COR-L47 (cell line): ENCODE results near the gene LCOR.

Experiments
- DNase-seq: peaks from one replicate; lab custom pipeline; 2025; lab: John Stamatoyannopoulos, UW

LCOR gene

GRCh38 chr10:96890172-96890513 lies 58.0 kb downstream of the LCOR start:
- DNase-seq = no peak

DNA sequence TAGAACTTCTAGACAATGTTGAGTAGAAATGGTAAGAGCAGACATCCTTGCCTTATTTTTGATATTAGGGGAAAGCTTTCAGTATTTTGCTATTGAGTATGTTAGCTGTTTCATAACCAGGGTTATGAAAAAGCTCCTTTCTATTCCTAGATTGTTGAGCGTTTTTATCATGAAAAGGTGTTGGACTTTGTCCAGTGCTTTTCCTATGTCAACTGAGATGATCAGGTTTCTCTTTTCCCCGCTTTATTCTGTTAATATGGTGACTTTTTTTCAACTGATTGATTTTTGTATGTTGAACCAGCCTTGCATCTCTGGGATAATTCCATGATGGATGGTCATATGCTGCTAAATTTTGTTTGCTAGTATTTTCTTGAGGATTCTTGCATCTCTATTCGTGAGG lies 58.5 kb downstream of the LCOR start:
- DNase-seq = no peak

DNA sequence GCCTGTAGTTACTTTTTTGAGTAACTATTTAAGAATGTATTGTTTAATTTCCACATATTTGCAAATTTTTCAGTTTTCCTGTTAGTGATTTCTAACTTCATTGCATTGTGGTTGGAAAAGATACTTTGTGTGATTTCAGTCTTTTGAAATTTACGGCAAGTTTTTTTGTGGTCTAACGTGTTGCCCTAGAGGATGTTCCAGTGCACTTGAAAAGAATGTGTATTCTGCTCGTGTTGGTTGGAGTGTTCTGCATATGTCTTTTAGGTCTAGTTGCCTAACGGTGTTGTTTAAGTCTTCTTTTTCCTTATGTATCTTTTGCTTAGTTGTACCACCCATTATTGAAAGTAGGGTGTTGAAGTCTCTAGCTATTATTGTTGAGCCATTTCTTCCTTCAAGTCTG lies 59.7 kb downstream of the LCOR start:
- no peak for DNase-seq

GRCh38 chr10:96895662-96896424 lies 63.7 kb downstream of the LCOR start:
- no peak for DNase-seq

DNA sequence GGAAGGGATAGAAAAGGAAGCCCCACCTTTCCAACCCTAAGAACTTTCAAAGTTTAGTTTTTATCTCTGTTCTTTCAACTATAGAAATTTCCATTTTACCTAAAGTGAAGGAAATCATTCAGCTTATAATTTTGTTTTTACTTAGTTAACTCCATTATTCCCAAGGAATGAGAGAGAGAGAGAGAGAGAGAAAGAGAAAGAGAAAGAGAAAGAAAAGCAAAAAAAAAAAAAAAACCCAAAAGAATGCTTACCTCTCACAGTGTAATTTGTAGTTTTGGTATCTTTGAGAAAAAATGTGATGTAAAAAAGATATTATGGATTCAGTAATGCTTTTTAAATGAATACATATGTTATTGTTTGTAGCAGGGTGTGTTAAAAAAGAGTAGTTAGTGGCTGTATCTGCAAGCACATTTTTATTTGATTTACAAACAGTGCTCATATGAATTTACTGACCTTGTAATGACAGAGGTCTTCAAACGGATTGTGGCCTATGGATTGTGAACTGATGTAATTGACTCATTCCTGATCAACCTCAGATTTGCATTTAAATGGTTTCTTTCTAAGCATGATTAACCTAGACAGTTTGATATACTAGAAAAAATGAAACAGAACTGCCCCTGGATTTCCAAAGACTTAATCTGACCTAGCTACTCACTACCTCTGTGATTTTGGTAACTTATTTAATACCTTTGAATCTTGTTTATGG lies 64.9 kb downstream of the LCOR start:
- DNase-seq = no peak

- no peak for DNase-seq
Measured at GRCh38 chr10:96902117-96902516, 70.0 kb downstream of the LCOR start.

GRCh38 chr10:96902731-96903358 lies 70.7 kb downstream of the LCOR start:
- no peak for DNase-seq

- DNase-seq = no peak
Measured at GRCh38 chr10:96904648-96905047, 72.5 kb downstream of the LCOR start.

DNA sequence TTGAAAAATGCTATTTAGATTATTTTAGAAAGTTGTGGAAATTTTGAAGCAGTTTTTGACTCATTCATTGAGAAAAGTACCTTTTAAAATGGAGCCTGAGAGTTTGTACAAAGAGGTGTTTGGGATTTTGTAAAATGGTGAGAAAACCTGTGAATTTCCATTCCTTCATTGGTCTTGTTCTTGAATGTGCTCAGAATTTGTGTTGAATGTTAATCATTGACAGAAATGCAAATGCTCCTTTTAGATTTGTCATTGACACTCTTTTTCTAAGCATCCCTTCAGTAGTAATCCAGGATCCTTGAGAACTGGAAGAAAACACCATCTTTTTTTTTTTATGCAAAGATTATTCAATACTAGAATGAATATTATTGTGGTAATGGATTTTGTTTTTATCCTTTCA lies 74.8 kb downstream of the LCOR start:
- DNase-seq = no peak

DNA sequence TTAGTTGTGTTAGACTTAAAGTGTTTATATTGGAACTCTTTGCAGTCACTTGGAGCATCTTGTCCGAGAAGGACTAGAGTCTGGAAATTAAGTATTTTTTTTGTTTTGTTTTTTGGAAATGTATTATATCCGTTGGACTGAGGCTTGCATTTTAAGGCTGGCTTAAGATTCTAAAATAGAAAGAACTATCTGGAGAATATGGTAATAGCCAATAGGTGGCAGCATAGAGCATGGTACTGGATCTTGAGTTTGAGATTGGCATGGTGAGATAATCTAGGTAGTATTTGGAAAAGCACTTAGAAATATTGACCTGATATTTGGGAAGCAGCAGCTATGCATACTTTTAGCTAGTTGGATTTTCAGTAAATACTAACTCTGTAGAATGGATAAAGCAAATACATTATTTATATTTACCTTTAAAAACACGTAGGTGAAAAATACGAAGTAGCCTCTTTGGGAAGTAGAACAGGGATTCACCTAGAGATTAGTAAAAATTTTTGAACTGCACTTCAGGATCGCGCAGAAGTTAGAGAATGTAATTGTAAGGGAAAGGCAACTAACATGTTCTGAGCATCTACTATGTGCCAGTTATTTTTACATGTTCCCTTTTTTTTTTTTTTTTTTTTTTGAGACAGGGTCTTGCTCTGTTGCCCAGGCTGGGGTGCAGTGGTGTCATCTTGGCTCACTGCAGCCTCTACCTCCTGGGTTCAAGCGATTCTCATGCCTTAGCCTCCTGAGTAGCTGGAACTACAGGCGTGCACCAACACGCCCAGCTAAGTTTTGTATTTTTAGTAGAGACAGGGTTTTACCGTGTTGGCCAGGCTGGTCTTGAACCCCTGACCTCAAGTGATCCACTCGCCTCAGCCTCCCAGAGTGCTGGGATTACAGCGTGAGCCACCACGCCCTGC lies 78.6 kb downstream of the LCOR start:
- no peak for DNase-seq

- DNase-seq = no peak
Measured at GRCh38 chr10:96912405-96912804, 80.3 kb downstream of the LCOR start.

GRCh38 chr10:96913906-96914305 lies 81.8 kb downstream of the LCOR start:
- DNase-seq = no peak

DNA sequence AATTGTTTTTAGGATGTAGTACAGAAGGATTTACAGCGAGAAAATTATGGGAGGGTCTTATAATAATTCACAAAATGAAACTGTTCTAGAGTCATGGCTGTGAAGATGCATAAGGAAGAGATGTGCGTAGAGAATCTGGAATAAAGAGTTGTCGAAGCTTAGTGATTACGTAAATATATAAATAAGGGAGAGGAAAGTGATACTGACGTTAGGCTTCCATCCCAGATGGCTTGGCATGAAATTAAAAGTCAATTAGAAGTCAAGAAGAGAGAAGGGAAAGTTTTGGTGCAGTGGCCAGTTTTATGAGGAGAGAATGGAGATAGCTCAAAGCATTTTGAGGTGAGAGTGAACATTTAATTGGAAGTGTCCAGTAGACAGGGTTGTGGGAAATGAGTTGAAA lies 85.5 kb downstream of the LCOR start:
- no peak for DNase-seq

DNA sequence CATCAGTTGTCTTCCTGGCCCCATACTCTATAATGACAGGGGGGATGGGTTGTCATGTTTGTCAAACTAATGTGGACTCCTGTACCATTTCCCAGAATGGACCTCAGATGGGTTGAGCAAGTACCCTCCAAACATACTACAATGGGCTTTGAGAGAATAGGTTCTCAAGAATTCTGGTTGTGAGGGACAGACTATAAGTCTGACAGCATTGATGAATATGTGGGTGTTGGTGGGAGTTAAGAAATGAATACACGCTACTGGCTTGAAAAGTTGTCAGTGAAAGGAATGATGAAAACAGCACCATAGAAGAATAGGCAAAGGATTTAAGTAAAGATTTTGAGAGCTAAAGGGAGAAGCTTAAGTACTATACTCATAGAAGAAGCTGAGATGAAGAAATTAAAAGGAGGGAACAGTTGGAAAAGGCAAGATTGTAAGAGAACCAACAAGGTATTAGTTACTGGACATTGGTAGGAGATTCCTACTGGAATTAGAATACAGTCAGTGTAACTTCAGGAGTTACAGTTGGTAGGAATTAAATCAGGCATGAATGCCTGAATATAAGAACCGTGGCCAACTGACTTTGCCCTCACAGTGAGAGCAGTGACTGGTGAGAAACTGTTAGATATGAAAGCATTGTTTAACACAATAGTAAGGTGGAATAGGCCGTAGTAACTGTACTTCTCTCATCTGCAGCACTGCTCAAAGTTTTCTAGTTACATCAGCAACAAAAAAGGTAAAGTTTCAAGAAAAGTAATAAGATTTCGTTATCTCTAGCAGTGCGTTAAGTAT lies 86.3 kb downstream of the LCOR start:
- DNase-seq = no peak

DNA sequence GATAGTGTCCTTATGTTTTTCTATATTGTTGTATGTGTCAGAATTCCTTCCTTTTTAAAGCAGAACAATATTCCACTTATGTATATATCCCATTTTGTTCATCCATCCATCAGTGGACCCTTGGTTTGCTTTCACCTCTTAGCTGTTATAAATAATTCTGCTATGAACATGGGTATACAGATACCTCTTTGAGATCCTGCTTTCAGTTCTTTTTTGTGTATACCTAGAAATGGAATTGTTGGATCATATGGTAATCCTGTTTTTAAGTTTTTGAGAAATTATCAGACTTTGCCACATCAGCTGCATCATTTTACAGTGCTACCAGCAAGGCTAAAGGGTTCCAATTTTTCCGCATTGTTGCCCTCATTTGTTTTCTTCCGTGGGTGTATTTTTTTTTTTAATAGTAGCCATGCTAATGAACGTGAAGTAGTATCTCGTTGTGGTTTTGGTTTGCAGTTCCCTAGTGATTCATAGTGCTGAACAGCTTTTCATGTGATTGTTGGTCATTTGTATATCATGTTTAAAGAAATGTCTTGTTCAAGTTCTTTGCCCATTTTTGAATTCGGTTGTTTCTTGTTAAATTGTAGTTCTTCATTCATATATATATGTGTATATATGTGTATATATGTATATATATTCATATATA lies 87.8 kb downstream of the LCOR start:
- no peak for DNase-seq

DNA sequence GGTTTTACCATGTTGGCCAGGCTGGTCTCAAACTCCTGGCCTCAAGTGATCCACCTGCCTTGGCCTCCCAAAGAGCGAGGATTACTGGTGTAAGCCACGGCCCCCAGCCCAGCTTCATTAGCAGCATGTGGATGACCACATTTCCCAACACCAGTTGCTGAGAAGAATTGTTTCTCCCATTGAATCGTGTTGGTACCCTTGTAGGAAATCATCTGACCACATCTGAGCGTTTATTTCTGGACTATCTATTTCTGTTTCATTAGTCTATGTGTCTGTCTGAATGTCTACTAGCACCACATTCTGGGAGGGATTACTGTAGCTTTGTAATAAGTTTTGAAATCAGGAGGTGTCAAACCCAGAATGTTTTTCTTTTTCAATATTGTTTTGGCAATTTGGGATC lies 89.6 kb downstream of the LCOR start:
- DNase-seq = no peak

- no peak for DNase-seq
Measured at GRCh38 chr10:96922978-96923948, 91.2 kb downstream of the LCOR start.

- DNase-seq = no peak
Measured at GRCh38 chr10:96924861-96925260, 92.8 kb downstream of the LCOR start.

- DNase-seq = no peak
Measured at GRCh38 chr10:96930469-96930868, 98.4 kb downstream of the LCOR start.

- DNase-seq = no peak
Measured at GRCh38 chr10:96935148-96935547, 103.0 kb downstream of the LCOR start.
